Mesodermal cell (in vitro differentiated cells): ENCODE results near the gene TCTN1.
A peak's percentile ranks its signal among the peaks of the same experiment; 100 is the strongest.

Experiments used
- H3K27ac ChIP-seq: 2 replicates; pipeline ENCODE4 v1.7.0; 2013; ENCODE audit warnings: mild to moderate bottlenecking, low read depth, low read length, moderate library complexity; ENCODE audit not compliant: severe bottlenecking
- H3K36me3 ChIP-seq: 2 replicates; pipeline ENCODE4 v1.7.1; 2013; ENCODE audit warnings: mild to moderate bottlenecking, low read length, moderate library complexity; ENCODE audit not compliant: control insufficient read depth, insufficient read depth
- H3K4me1 ChIP-seq: one replicate; pipeline ENCODE4 v1.7.1; 2013; ENCODE audit warnings: mild to moderate bottlenecking, low read length; ENCODE audit not compliant: insufficient read depth, control insufficient read depth, poor library complexity, severe bottlenecking
- H3K4me3 ChIP-seq: 2 replicates; pipeline ENCODE4 v1.7.0; 2013; ENCODE audit warnings: low read length, control low read depth, mild to moderate bottlenecking; ENCODE audit not compliant: insufficient read depth, poor library complexity, severe bottlenecking; ENCODE audit errors: extremely low read depth
- H3K9me3 ChIP-seq: 2 replicates; pipeline ENCODE4 v1.7.1; 2013; ENCODE audit warnings: mild to moderate bottlenecking, low read length, moderate library complexity; ENCODE audit not compliant: control insufficient read depth
- WGBS, 2 experiments: methylation state at CpG; one replicate each; pipeline ENCODE4 v1.1.5; 2013; ENCODE audit warnings: missing lambda C conversion rate in 2 of 2; ENCODE audit not compliant: insufficient coverage in 2 of 2; 5-methylcytosine and 5-hydroxymethylcytosine counted together

The TCTN1 gene

GRCh38 chr12:110696283-110696682 lies 82.4 kb downstream of the TCTN1 start:
- 94 to 100% methylated on average over 2 to 3 of the region's 3 CpGs for WGBS, 2 experiments
- H3K36me3 ChIP-seq = no peaks in the 10 kb centered on the region
- H3K4me3 ChIP-seq = no peak overlapping the region
- H3K27ac ChIP-seq = no peak overlapping the region
- H3K4me1 ChIP-seq = no peaks in the 10 kb centered on the region
- H3K9me3 ChIP-seq = no peaks in the 10 kb centered on the region

GRCh38 chr12:110697236-110697635 lies 83.3 kb downstream of the TCTN1 start:
- Histone ChIP-seq H3K9me3 (no peaks in the 10 kb centered on the region), H3K27ac (no peak overlapping the region), H3K4me3 (no peak overlapping the region), H3K4me1 (no peaks in the 10 kb centered on the region), H3K36me3 (no peaks in the 10 kb centered on the region)
- WGBS, 2 experiments = 87 to 100% methylated on average over 1 to 2 of the region's 2 CpGs

- Histone ChIP-seq H3K9me3 (no peaks in the 10 kb centered on the region), H3K27ac (peak overlapping the region; percentile 62), H3K4me1 (no peaks in the 10 kb centered on the region), H3K36me3 (no peaks in the 10 kb centered on the region), H3K4me3 (no peak overlapping the region)
- 39 to 62% methylated on average over 9 to 17 of the region's 20 CpGs for WGBS, 2 experiments
Measured at GRCh38 chr12:110698171-110698902, 84.4 kb downstream of the TCTN1 start.
